GM12891 (cell line): ENCODE results near the gene NINJ2. TPM values are rescaled to one million over a fixed set of nuclear protein-coding genes. Genes with fewer than 3 reads are reported as not detected.
"Not testable (repeated sequence)": the region's sequence is repeated elsewhere in the genome, so short reads cannot be mapped to it uniquely, and the experiment has no call there.

ENCODE experiments used
- DNase-seq: peaks from one replicate; pipeline ENCODE4 v3.0.0; 2011; ENCODE audit warnings: low spot score; ENCODE audit not compliant: insufficient read length
- FAIRE-seq: peaks from 2 replicates; lab custom pipeline; 2011; peaks lifted over from hg19 to GRCh38; lab: Jason Lieb, UNC
- PAX5 ChIP-seq: IDR thresholded peaks from 2 replicates; pipeline ENCODE4 v1.6.1; 2011; ENCODE audit warnings: low read length, moderate library complexity, mild to moderate bottlenecking; ENCODE audit not compliant: insufficient read depth, severe bottlenecking
- POLR2A ChIP-seq: IDR thresholded peaks from 2 replicates; pipeline ENCODE4 v1.6.1; 2011; ENCODE audit warnings: low read depth, low read length, control low read depth
- POLR2AphosphoS5 ChIP-seq: IDR thresholded peaks from 2 replicates; pipeline ENCODE4 v1.6.1; 2011; ENCODE audit warnings: low read depth, low read length, control low read depth
- POU2F2 ChIP-seq: IDR thresholded peaks from 2 replicates; pipeline ENCODE4 v1.6.1; 2011; ENCODE audit warnings: low read depth, mild to moderate bottlenecking, control low read depth, low read length, moderate library complexity
- SPI1 ChIP-seq: IDR thresholded peaks from 2 replicates; pipeline ENCODE4 v1.6.1; 2011; ENCODE audit warnings: low read depth, low read length, control low read depth
- TAF1 ChIP-seq: IDR thresholded peaks from 2 replicates; pipeline ENCODE4 v1.6.1; 2011; ENCODE audit warnings: low read depth, low read length, control low read depth
- polyA plus RNA-seq: library from polyadenylated mRNA; unstranded; fragments of >200 nt; gene quantifications from one replicate; pipeline ENCODE4 v1.2.1, GENCODE V29; 2012; ENCODE audit warnings: low read depth, missing spikeins, inconsistent platforms; ENCODE audit not compliant: missing spikeins

Gene NINJ2
- polyA plus RNA-seq = 15.5 TPM

GRCh38 chr12:663293-663871 lies at the start of gene NINJ2:
TSS of gene NINJ2 (minus strand) at chr12:663445. CDS start at chr12:663360, 85 bp downstream.
- DNase-seq (no peak), FAIRE-seq (peak; percentile 93)
- no peak for TF ChIP-seq PAX5

- TF ChIP-seq SPI1 (no peak), PAX5 (no peak), POU2F2 (no peak), POLR2A (no peak), TAF1 (no peak), POLR2AphosphoS5 (no peak)
- DNase-seq (no peak), FAIRE-seq (peak; percentile 85)
Observed at GRCh38 chr12:712172-712863, 49.1 kb upstream of the NINJ2 start.

- TF ChIP-seq TAF1 = no peak
- TF ChIP-seq PAX5 = no peak
- no peak for TF ChIP-seq SPI1
- no peak for TF ChIP-seq POU2F2
- TF ChIP-seq POLR2A = no peak
- no peak for FAIRE-seq
- DNase-seq = no peak
Observed at GRCh38 chr12:709455-710020, 46.3 kb upstream of the NINJ2 start.

- not testable (repeated sequence) for DNase-seq, FAIRE-seq
Observed at GRCh38 chr12:708084-708483, 44.8 kb upstream of the NINJ2 start.

- TF ChIP-seq POU2F2 = no peak
- TF ChIP-seq POLR2A = no peak
- TF ChIP-seq PAX5 = no peak
- TF ChIP-seq SPI1 = no peak
- no peak for TF ChIP-seq POLR2AphosphoS5
- TF ChIP-seq TAF1 = no peak
- DNase-seq = no peak
- peak; percentile 90 for FAIRE-seq
Observed at GRCh38 chr12:704516-705242, 41.4 kb upstream of the NINJ2 start.

GRCh38 chr12:701896-702539 lies 38.8 kb upstream of the NINJ2 start:
- no peak for FAIRE-seq
- DNase-seq = no peak
- TF ChIP-seq POU2F2 (no peak), PAX5 (no peak), POLR2AphosphoS5 (no peak), SPI1 (no peak), TAF1 (no peak), POLR2A (no peak)

GRCh38 chr12:700016-700415 lies 36.8 kb upstream of the NINJ2 start:
- no peak for TF ChIP-seq POLR2AphosphoS5
- TF ChIP-seq POLR2A = no peak
- TF ChIP-seq TAF1 = no peak
- TF ChIP-seq SPI1 = no peak
- TF ChIP-seq PAX5 = no peak
- TF ChIP-seq POU2F2 = no peak

GRCh38 chr12:698222-698621 lies 35.0 kb upstream of the NINJ2 start:
- DNase-seq, FAIRE-seq: not testable (repeated sequence)

More at GRCh38 chr12:700016-700415, 36.8 kb upstream of the NINJ2 start:
- no peak for FAIRE-seq
- no peak for DNase-seq

- no peak for DNase-seq
- FAIRE-seq = peak; percentile 31
Observed at GRCh38 chr12:697481-697880, 34.2 kb upstream of the NINJ2 start.

More at GRCh38 chr12:697481-697880, 34.2 kb upstream of the NINJ2 start:
- TF ChIP-seq TAF1 = no peak
- TF ChIP-seq SPI1 = no peak
- no peak for TF ChIP-seq PAX5
- TF ChIP-seq POLR2A = no peak
- TF ChIP-seq POU2F2 = no peak
- no peak for TF ChIP-seq POLR2AphosphoS5
